ENCODE measurements around the gene POU3F1.

- TF ChIP-seq POLR2A (IDR thresholded peaks at IDR 0.05): no peak
- TF ChIP-seq CTCF (IDR thresholded peaks at IDR 0.05): no peak
These were observed 16.0 kb upstream of the POU3F1 start for GRCh38 chr1:38062361-38063288.

Measured in vagina (tissue), 2 donors.